ENCODE results near the gene PTPRH.
"Not testable (repeated sequence)": the region's sequence is repeated elsewhere in the genome, so short reads cannot be mapped to it uniquely, and the experiment has no call there.

The PTPRH gene

GRCh38 chr19:55158423-55158822, 50.9 kb downstream of the PTPRH start:
- TF ChIP-seq ZFX (IDR thresholded peaks at IDR 0.05), result no peak

GRCh38 chr19:55157064-55157908, 52.0 kb downstream of the PTPRH start, which contains the start of gene TNNI3:
TNNI3 (minus strand) TSS chr19:55157732; CDS start chr19:55157589, 143 bp downstream.
- TF ChIP-seq ZFX (IDR thresholded peaks at IDR 0.05), result no peak
- no peak for TF ChIP-seq CTCF (conservative IDR thresholded peaks at IDR 0.05)
- H3K27ac ChIP-seq, result no peak within 1 kb of the TSS

More at GRCh38 chr19:55158423-55158822, 50.9 kb downstream of the PTPRH start:
- H3K27ac ChIP-seq, result no peak overlapping the region

GRCh38 chr19:55156202-55157063, 52.9 kb downstream of the PTPRH start:
- no peak for TF ChIP-seq ZFX (IDR thresholded peaks at IDR 0.05)
- no peak for TF ChIP-seq CTCF (conservative IDR thresholded peaks at IDR 0.05)
- no peak overlapping the region for H3K27ac ChIP-seq

GRCh38 chr19:55155784-55156183, 53.5 kb downstream of the PTPRH start:
- not testable (repeated sequence) for H3K27ac ChIP-seq

GRCh38 chr19:55153652-55154264, 55.5 kb downstream of the PTPRH start:
- no peak overlapping the region for H3K27ac ChIP-seq
- TF ChIP-seq ZFX (IDR thresholded peaks at IDR 0.05) (no peak), CTCF (conservative IDR thresholded peaks at IDR 0.05) (no peak)

GRCh38 chr19:55152017-55152416, 57.3 kb downstream of the PTPRH start:
- no peak for TF ChIP-seq ZFX (IDR thresholded peaks at IDR 0.05)
- no peak for TF ChIP-seq CTCF (conservative IDR thresholded peaks at IDR 0.05)
- no peak overlapping the region for H3K27ac ChIP-seq

GRCh38 chr19:55149078-55150003, 60.0 kb downstream of the PTPRH start, which contains the start of gene TNNT1:
TNNT1 (minus strand) TSS chr19:55149206; CDS start chr19:55147157, 2,049 bp downstream.
- no peak within 1 kb of the TSS for H3K27ac ChIP-seq
- TF ChIP-seq ZFX (IDR thresholded peaks at IDR 0.05), result no peak
- TF ChIP-seq CTCF (conservative IDR thresholded peaks at IDR 0.05), result no peak

All from C4-2B (cell line).